ENCODE results near the gene CTXN1.

- TF ChIP-seq, protein P1, sequence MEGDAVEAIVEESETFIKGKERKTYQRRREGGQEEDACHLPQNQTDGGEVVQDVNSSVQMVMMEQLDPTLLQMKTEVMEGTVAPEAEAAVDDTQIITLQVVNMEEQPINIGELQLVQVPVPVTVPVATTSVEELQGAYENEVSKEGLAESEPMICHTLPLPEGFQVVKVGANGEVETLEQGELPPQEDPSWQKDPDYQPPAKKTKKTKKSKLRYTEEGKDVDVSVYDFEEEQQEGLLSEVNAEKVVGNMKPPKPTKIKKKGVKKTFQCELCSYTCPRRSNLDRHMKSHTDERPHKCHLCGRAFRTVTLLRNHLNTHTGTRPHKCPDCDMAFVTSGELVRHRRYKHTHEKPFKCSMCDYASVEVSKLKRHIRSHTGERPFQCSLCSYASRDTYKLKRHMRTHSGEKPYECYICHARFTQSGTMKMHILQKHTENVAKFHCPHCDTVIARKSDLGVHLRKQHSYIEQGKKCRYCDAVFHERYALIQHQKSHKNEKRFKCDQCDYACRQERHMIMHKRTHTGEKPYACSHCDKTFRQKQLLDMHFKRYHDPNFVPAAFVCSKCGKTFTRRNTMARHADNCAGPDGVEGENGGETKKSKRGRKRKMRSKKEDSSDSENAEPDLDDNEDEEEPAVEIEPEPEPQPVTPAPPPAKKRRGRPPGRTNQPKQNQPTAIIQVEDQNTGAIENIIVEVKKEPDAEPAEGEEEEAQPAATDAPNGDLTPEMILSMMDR (conservative IDR thresholded peaks at IDR 0.05; ENCODE audit: low read length): no peak
- TF ChIP-seq EZH2phosphoT487 (IDR thresholded peaks at IDR 0.05; ENCODE audit: borderline replicate concordance): no peak
These were observed 39.4 kb upstream of the CTXN1 start for GRCh38 chr19:7965259-7965841.

Data from Loucy (cell line).